ENCODE measurements around the gene JTB. TPM values are rescaled to one million over a fixed set of nuclear protein-coding genes. Genes with fewer than 3 reads are reported as not detected.
"Not testable (repeated sequence)": the region's sequence is repeated elsewhere in the genome, so short reads cannot be mapped to it uniquely, and the experiment has no call there.

Gene JTB
- total RNA-seq (100 to 1,000 TPM in 2 of 4 donors, 10 to 100 TPM in 2; 87.6 to 118 (median 95.0) TPM), polyA plus RNA-seq (100 to 1,000 TPM; 147 to 266 (median 172) TPM)
- long read RNA-seq, donor 1, transcript JTB-201 (5 exons, 1,287 nt) = major isoform, 68 of 81 reads
- long read RNA-seq, donor 1, partial matches to known transcripts = 7 of 81 reads
- long read RNA-seq, donor 1, other reads (novel, unspliced or antisense) = 4 of 81 reads
- long read RNA-seq, donor 2, transcript JTB-201 (5 exons, 1,287 nt) = major isoform, 77 of 89 reads
- long read RNA-seq, donor 2, partial matches to known transcripts = 3 of 89 reads
- long read RNA-seq, donor 2, other reads (novel, unspliced or antisense) = 5 of 89 reads

DNA sequence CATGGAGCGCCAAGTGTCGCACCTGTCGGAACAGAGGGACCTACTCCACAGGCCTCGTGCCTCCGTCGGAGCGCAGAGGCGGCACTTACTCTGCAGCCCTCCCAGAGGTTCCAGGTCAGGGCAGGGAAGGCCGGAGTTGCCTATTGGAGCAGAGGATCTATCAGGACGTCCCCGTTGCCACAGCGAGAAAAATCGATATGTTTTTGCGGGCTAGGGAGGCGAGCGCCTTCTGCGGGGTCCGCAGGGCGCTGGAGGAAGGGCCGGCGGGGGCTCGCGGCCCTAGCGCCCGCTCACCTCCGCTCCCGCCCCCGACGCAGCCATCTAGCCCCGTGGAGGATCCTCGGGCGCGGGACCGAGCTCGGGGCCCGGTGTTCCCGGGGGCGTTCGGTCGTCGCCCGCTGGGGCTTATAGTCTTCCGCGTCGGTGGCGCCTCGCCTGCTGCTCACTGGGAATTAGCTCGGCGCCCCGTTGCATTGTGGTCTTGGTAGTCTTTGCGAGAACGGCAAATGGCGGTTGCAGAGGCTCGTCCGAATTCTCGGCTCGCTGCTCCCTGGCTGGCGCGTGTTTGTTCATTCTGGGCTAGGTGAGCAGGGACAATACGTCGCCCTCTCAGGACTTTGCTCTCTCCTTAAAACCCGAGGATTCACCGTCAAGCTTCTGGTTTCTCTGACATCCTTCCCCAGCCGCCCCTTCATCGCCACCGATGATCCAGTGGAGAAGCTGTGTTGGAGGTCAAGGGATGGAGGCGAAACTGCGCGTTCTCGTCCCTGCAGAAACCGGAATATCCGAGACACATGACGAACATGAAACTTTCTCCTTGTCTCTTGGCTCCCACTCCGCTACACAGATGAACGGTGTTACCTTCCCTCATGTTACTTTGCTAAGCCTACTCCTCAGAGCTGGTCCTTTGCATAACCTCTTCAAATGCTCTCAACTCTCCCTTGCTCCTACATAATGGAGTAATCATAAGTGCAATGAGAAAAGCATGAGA lies at the start of gene JTB:
Gene JTB (minus strand): TSS at position 425 of the 991 bp plus-strand sequence. CDS start 422 bp downstream, at position 3.
- no peaks in the 10 kb centered on the region for H3K9me3 ChIP-seq
- 0 to 1% (median 0%) methylated on average over 65 to 75 of the region's 75 CpGs for WGBS, 3 donors
- peak within 1 kb of the TSS; percentile 94 for H3K27ac ChIP-seq
- H3K27me3 ChIP-seq (ENCODE audit: insufficient read depth in 3 of 3, low read length in 2 of 3) = no peaks in the 10 kb centered on the region
- peaks cover 0 to 52% of the 10 kb centered on the region in 2 donors for H3K36me3 ChIP-seq (ENCODE audit: insufficient read depth in 1 of 2, low read depth in 1 of 2)
- intact Hi-C loops (cut with DNase I) = no loop called here
- DNase-seq = peak; percentile 89 to 94
- H3K4me3 ChIP-seq = peak within 1 kb of the TSS; percentile 83
- TF ChIP-seq CTCF (IDR thresholded peaks at IDR 0.05) = no peak
- H3K4me1 ChIP-seq = peaks cover 20% of the 10 kb centered on the region
- ATAC-seq = peak; percentile 94 to 98 (median 96)

DNA sequence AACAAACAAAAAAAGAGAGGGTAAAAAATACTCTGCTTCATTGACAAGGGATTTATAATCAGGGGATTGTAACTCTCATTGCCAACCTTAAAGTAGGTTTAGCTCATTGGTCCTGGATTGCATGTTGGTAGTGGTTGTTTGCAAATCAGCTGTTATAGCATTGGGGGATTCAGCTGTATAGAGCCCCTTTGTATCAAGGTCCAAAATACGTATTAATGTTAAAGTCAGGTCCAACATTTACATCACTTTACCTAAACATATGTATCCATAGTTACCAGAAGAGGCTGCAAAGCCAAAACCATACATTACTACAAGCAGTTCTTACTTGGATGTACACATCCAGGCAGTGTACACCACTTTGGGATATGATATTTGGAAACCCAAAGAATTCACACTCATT lies 42.5 kb upstream of the JTB start:
- Histone ChIP-seq H3K36me3 (ENCODE audit: insufficient read depth in 1 of 2, low read depth in 1 of 2) (no peaks in the 10 kb centered on the region), H3K4me3 (no peak overlapping the region), H3K9me3 (no peaks in the 10 kb centered on the region), H3K4me1 (no peaks in the 10 kb centered on the region), H3K27ac (no peak overlapping the region), H3K27me3 (ENCODE audit: insufficient read depth in 3 of 3, low read length in 2 of 3) (no peaks in the 10 kb centered on the region)
- TF ChIP-seq CTCF (IDR thresholded peaks at IDR 0.05) = no peak
- WGBS, 3 donors = 71 to 84% (median 80%) methylated on average over 1 of the region's 1 CpG
- intact Hi-C loops (cut with DNase I) = loop anchor here in 1 of 2 donors (10.0 kb wide), 1 partner anchor 95 kb away; no protein-coding TSS in a partner anchor
- no peak for DNase-seq
- no peak for ATAC-seq

DNA sequence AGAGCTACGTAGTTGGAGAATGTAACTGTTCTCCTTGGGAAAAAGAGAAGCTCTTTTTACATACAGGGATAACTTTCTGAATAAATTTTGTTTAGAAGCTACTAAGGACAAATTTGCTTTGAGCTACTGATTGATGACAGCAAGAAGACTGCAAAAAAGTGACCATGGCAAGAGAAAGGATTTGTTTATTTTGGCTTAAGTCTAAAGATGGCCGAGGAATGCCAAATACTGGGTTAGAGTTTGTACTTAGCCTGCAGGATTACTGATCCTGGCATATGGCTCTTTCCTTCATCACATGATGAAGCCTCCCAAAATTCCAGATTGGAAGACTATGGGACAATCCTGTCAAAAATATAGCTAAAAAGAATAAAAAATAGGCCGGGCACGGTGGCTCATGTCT lies 41.8 kb upstream of the JTB start:
- Histone ChIP-seq H3K9me3 (no peaks in the 10 kb centered on the region), H3K4me1 (no peaks in the 10 kb centered on the region), H3K27me3 (ENCODE audit: insufficient read depth in 3 of 3, low read length in 2 of 3) (no peaks in the 10 kb centered on the region), H3K36me3 (ENCODE audit: insufficient read depth in 1 of 2, low read depth in 1 of 2) (no peaks in the 10 kb centered on the region), H3K27ac (no peak overlapping the region), H3K4me3 (no peak overlapping the region)
- WGBS, 3 donors = 74 to 78% (median 77%) methylated on average over 4 of the region's 4 CpGs
- intact Hi-C loops (cut with DNase I) = loop anchor here in 1 of 2 donors (10.0 kb wide), 1 partner anchor 96 kb away; no protein-coding TSS in a partner anchor
- TF ChIP-seq CTCF (IDR thresholded peaks at IDR 0.05) = no peak
- ATAC-seq (no peak), DNase-seq (no peak)

DNA sequence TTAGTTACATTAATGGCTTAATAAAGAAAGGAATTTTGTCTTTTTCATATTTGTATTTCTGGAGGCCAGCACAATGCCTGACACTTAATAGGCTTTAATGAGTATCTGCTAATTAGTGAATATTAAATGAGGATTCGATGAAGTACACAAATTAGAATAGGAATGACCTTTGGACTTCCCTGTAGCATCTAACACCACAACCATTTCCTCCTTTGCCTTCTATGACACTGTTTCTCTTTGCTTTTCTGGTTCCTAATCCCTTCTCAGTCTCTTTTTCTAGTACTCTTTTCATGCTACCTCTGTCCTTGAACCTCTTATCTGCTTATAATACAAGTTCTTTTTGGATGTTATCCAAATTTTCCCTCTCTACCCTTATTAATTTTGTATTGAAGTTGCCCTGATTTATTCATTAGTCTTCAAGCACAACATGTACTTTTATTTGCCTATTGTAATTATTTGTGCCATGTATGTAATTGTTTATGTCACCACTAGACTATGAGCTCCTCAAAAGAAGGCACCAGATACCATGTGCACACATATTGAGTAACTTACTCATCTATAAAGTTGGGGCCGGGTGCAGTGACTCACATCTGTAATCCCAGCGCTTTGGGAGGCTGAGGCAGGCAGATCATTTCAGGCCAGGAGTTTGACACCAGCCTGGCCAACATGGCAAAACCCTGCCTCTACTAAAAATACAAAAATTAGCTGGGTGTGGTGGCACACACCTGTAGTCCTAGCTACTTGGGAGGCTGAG lies 36.9 kb upstream of the JTB start:
- H3K36me3 ChIP-seq (ENCODE audit: insufficient read depth in 1 of 2, low read depth in 1 of 2) = no peaks in the 10 kb centered on the region
- H3K4me3 ChIP-seq = no peak overlapping the region
- intact Hi-C loops (cut with DNase I) = loop anchor here in 1 of 2 donors (10.0 kb wide), 1 partner anchor 100 kb away; no protein-coding TSS in a partner anchor
- H3K9me3 ChIP-seq = no peaks in the 10 kb centered on the region
- TF ChIP-seq CTCF (IDR thresholded peaks at IDR 0.05) = no peak
- H3K27me3 ChIP-seq (ENCODE audit: insufficient read depth in 3 of 3, low read length in 2 of 3) = no peaks in the 10 kb centered on the region
- WGBS, 3 donors = 75 to 85% (median 83%) methylated on average over 3 of the region's 3 CpGs
- DNase-seq (no peak), ATAC-seq (no peak)
- H3K4me1 ChIP-seq = no peaks in the 10 kb centered on the region
- H3K27ac ChIP-seq = no peak overlapping the region

GRCh38 chr1:154012543-154012942 lies 35.1 kb upstream of the JTB start:
- H3K36me3 ChIP-seq (ENCODE audit: insufficient read depth in 1 of 2, low read depth in 1 of 2); H3K4me3 ChIP-seq; H3K27ac ChIP-seq; H3K27me3 ChIP-seq (ENCODE audit: insufficient read depth in 3 of 3, low read length in 2 of 3); ATAC-seq; H3K9me3 ChIP-seq; DNase-seq; H3K4me1 ChIP-seq: not testable (repeated sequence)
- WGBS, 3 donors = 92 to 96% (median 96%) methylated on average over 14 of the region's 14 CpGs
- intact Hi-C loops (cut with DNase I) = loop anchor here in 1 of 2 donors (10.0 kb wide), 1 partner anchor 102 kb away; no protein-coding TSS in a partner anchor
